CD4-positive, alpha-beta T cell treated with Interleukin-6 for 4 hours (primary cell): ENCODE measurements around the gene KRT33B.
"Not testable (repeated sequence)": the region's sequence is repeated elsewhere in the genome, so short reads cannot be mapped to it uniquely, and the experiment has no call there.

ENCODE experiments used
- DNase-seq: peaks from one replicate; pipeline ENCODE4 v3.0.0-alpha.2; 2020; ENCODE audit warnings: mixed read lengths

Gene KRT33B

GRCh38 chr17:41393294-41393693, 23.7 kb upstream of the KRT33B start:
- no peak for DNase-seq

GRCh38 chr17:41392278-41392677, 22.7 kb upstream of the KRT33B start:
- no peak for DNase-seq

- no peak for DNase-seq
Observed at GRCh38 chr17:41391535-41391934, 21.9 kb upstream of the KRT33B start.

DNA sequence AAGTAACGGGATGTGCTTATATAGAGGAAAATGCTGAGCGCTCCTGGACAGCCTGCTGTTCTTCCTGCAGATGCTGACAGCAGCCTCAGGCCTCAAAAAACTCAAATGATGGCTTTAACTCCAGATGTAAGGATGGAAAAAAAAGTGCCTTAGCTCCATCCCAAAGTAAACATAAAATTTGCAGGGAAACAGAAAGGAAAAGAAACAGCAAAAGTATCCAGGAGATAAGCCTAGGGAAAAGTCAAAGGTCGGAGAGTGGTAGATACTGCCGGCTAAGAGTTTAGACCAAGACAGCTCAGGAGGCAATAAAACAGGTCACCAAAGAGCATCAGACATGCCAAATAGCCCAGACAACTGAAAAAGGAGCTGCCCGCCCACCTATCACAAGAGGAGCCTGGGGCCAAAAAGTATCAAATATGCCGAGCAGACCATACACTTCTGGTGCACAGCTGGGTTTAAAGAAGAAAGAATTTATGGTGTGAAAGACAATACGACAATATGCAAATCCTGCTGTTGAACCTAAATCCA, 20.9 kb upstream of the KRT33B start:
- DNase-seq, result no peak

DNA sequence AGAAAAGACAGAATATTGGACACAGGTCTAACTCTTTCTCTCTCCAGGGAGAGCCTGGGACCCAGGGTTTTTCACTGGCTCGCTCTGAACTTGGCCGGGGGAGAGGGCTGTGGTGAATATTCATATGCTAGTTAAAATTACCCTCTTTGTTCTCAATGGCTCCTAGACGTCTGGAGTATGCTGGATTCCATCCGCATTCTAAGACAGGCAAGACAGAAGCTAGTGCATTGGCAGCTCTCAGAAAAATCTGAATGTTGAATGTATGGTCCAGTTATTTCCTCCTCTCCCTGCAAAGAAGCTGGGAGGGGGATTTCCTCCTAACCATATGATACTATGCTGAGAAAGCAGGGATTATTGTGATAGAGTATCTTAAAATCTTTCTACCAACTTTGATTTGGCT, 18.1 kb upstream of the KRT33B start:
- DNase-seq, result no peak

- DNase-seq, result no peak
Observed at GRCh38 chr17:41386227-41386626, 16.6 kb upstream of the KRT33B start.

- no peak for DNase-seq
Observed at GRCh38 chr17:41383690-41384089, 14.1 kb upstream of the KRT33B start.

GRCh38 chr17:41382394-41382793, 12.8 kb upstream of the KRT33B start:
- no peak for DNase-seq

DNA sequence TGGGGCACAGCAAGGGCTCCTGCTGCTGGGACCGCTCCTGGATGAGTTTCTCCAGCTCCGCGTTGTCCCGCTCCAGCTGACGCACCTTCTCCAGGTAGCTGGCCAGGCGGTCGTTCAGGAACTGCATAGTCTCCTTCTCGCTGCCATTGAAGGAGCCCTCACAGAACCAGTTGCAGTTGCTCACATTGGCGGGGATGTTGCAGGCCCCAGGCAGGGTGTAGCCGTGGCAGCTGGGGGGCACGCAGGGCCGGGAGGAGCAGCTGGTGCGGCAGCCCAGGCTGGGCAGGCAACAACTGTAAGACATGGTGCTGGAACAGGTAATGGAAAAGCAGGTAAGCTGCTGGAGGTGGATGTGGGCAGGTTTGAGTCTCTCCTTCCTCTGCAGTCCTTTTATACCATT, 12.3 kb upstream of the KRT33B start, which contains the start of gene KRT34:
Gene KRT34, minus strand, starts transcription at position 364 of the 400 bp plus-strand sequence. Its CDS starts 60 bp downstream, at position 304.
- DNase-seq, result not testable (repeated sequence)

DNA sequence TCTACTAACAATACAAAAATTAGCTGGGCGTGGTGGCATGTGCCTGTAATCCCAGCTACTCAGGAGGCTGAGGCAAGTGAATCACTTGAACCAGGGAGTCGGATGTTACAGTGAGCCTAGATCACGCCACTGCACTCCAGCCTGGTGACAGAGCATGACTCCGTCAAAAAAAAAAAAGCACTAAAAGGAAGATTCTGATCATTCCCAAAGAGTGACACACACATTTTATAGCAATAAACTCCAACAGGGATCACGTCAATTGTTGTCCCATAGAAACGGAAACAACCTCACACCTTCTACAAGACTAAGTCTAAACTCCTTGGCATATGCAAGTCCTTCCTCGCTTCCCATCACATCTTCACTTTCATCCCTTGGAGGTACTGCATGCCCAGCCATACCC, 10.5 kb upstream of the KRT33B start:
- DNase-seq, result not testable (repeated sequence)

DNA sequence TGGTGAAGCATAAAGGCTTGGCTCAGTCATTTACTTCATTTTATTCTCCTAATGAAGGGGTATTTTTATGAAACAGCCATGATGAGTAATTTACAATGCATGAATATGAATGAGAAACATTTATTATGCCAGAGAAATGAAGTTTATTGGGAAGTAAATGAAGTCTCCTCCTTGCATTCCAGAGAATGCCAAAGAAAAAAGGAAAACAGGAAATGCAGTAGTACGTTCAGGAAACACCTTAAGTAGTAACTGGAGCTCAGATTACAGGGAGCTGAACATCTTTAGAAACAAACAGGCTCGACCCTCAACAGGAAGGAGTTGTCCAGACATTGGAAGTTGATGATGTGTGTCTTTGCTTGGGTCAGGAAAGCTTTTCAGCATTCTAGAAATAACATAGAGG, 7.9 kb upstream of the KRT33B start:
- DNase-seq, result no peak

DNA sequence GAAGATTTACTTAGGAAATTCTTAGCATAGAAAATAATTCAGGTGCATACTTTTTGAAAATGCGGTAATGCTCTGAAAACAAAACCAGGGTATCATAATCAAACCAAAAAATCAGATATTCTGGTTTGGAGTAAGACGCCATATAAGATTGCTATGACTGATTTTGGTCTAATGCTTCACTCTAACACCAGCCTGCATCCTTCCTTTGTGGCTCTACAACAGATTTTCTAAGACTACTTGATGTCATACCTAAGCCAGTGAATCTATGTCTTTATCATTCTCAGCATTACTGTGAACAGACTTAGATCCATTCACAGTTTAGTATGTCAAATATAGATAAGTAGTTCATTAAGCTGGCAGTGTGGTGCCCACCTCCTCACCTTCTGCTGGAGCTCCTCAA, 590 bp downstream of the KRT33B start:
- DNase-seq, result no peak

DNA sequence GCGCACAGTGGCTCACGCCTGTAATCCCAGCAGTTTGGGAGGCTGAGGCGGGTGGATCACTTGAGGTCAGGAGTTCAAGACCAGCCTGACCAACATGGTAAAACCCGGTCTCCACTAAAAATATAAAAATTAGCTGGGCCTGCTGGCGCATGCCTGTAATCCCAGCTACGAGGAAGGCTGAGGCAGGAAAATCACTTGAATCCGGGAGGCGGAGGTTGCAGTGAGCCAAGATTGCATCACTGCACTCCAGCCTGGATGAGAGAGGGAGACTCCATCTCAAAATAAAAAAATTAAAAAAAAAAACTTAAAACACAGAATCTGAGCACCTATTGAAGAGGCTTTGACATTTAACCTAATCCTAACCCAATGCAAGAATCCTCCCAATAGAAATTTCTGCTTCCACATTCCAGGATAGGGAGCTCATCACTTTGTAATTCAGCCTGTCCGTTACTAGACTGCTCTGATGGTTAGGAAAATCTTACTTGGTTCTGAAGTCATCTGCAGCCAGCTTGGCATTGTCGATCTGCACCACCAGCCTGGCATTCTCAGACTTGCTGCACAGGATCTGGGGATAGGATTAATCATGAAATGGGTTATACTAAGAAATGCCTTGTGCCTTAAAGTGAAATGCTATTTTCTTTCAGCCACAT, 2.1 kb downstream of the KRT33B start:
- no peak for DNase-seq

GRCh38 chr17:41366070-41366469, 3.5 kb downstream of the KRT33B start:
- no peak for DNase-seq

DNA sequence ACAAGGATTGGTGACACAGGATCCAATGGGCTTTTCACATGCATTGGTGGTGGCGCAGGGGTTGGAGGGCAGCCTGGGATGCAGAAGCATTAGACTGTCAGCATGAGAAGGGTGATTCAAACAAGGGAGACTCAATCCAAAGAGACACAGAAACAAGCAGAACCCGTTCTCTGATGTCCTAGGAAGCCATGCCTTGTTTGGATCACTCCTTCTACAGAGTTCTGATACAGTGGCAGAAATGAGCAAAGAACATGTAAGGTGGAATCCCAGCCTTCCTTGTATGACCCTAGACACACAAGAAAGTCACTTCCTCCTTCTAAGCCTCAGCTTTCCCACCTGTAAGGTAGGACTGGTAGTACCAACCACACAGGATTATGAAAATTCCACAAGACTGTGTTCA, 5.7 kb downstream of the KRT33B start:
- no peak for DNase-seq

DNA sequence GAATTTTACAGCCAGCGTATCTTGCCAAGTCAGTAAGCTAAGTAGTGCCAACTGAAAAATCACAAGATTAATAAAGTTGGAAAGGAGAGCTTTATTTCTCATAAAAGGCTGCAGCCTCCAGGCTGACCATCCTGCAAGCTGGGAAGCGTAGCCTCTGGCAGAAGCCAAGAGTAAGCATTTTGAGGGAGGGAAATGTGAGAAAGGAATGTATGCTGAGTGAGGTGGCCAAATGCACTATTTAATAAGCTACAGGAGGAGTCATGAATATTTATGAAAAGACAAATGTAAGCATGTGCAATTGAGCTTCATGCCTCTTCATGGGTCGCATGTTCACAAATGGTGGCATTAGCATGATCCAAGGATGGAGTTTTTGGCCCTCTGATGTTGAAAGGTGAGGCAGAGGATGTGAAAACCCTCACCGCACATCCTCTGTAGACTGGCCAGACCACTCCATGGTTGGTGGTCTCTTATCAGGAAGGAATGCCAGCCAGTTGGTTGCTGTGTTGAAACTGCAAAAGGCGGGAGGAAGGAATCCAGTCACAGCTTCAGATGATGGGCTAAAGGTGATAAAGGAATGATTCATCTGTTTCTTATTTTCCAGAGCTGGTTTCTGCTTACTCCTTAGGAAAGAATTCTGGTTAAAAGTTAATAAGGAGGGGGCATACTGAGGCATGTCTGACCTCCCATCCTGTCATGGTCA, 9.2 kb downstream of the KRT33B start:
- no peak for DNase-seq

DNA sequence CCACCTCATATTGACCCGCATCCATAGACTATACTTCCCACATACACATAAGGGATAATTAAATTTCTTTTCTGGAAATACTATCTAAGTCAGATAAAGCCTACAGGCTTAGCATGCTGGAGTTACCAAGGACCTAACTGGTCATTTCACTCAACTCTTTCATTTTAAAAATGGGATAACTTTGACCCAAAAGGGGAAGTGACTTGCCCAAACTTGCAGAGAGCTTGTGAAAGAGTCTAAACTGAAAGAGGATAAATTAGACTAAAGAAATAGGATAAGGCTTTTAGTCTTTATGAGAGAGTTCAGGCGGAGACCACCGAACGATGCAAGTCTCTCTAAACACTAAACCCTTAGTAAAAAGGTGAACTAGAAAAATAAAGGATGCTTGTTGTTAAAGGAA, 15.1 kb downstream of the KRT33B start:
- no peak for DNase-seq

GRCh38 chr17:41352597-41353366, 16.8 kb downstream of the KRT33B start:
- DNase-seq, result no peak

GRCh38 chr17:41351177-41351576, 18.4 kb downstream of the KRT33B start:
- no peak for DNase-seq

- DNase-seq, result not testable (repeated sequence)
Observed at GRCh38 chr17:41350381-41350878, 19.2 kb downstream of the KRT33B start, which contains the start of gene KRT33A. TSS of gene KRT33A (minus strand) at chr17:41350828. CDS start at chr17:41350767, 61 bp downstream.

GRCh38 chr17:41347869-41348760, 21.5 kb downstream of the KRT33B start:
- DNase-seq, result no peak

- DNase-seq, result not testable (repeated sequence)
Observed at GRCh38 chr17:41346421-41346820, 23.2 kb downstream of the KRT33B start.
